ENCODE measurements around the gene SLC35A3. TPM values are rescaled to one million over a fixed set of nuclear protein-coding genes. Genes with fewer than 3 reads are reported as not detected.
"Not testable (repeated sequence)": the region's sequence is repeated elsewhere in the genome, so short reads cannot be mapped to it uniquely, and the experiment has no call there.

The SLC35A3 gene
- total RNA-seq = 17.5 and 22.6 TPM in 2 replicates
- 6.8 TPM for polyA plus RNA-seq (2012)

DNA sequence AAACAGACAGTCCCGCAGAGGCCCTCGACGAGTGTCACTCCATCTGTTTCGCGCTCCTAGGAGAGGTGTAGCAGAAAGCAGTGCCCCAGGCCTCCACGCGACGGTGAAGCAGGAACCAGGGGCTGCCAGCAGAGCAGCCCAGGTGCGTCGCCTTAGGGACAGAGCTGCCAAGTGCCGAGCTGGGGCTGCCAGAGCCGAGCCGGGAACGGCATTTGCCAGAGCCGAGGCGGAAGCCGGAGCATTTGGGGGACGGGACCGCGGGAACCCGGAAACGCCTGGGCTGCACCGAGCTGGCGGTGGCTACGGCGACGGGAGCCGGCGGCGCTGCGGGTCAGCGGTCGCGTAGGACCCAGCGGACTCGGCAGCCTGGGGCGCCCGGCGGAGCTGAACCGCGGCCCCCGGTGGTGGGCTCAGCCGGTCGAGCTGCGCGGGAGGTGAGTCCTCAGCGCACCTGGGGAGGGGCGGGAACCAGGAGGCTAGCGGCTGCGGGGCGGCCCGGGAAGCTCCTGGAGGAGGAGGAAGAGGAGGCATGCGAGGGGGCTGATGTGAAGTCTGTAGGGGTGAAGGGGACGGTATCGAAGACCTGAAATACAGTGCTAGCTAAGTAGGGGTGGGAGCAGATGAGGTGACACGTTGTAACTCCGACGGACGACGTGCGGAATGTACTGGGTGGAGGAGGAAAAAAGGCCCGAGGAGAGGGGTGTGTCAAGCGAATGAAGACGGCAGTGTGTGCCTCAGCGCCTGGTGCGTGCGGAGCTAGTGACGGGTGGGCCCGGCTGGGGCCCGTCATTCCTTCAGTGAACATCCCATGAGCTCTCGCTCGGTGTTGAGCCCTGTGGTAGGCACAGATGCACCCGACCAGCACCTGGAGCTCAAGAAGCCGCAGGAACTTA is at the start of gene SLC35A3:
SLC35A3 (plus strand) TSS at position 268 of the 893 bp plus-strand sequence. CDS start 23,559 bp downstream, outside the sequence.
- DNase-seq (ENCODE audit: low read depth) = peak; percentile 77

DNA sequence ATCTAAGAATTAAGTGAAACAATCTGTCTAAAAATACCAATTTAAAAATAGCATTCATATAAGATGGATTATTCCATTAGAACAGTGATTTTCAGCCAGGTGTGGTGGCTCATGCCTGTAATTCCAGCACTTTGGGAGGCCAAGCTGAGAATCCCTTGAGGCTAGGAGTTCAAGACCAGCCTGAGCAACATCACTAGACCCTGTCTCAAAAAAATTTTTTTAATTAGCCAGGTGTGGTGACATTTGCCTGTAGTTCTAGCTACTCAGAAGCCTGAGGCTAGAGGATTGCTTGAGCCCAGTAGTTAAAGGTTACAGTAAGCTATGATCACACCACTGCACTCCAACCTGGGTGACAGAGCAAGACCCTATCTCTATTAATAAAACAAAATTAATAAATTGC is 35.0 kb upstream of the SLC35A3 start:
- no peak for DNase-seq (ENCODE audit: low read depth)

- no peak for DNase-seq (ENCODE audit: low read depth)
Observed at GRCh38 chr1:99935534-99935933, 34.3 kb upstream of the SLC35A3 start.

- no peak for DNase-seq (ENCODE audit: low read depth)
Observed at GRCh38 chr1:99936071-99936470, 33.7 kb upstream of the SLC35A3 start.

DNA sequence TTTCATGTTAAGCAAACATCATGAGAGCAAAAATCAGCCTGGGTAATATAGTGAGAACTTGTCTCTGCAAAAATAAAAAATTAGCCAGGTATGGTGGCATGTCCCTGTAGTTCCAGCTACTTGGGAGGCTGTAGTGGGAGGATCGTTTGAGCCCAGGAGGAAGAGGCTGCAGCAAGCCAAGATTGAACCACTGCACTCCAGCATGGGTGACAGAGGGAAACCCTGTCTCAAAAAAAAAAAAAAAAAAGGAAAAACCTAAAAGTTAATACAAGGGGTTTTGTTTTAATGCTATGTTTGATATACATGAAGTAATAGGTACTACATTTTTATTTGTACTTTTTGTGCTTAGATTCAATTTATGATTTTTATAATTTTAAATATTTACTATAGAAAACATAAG is 27.1 kb upstream of the SLC35A3 start:
- no peak for DNase-seq (ENCODE audit: low read depth)

DNA sequence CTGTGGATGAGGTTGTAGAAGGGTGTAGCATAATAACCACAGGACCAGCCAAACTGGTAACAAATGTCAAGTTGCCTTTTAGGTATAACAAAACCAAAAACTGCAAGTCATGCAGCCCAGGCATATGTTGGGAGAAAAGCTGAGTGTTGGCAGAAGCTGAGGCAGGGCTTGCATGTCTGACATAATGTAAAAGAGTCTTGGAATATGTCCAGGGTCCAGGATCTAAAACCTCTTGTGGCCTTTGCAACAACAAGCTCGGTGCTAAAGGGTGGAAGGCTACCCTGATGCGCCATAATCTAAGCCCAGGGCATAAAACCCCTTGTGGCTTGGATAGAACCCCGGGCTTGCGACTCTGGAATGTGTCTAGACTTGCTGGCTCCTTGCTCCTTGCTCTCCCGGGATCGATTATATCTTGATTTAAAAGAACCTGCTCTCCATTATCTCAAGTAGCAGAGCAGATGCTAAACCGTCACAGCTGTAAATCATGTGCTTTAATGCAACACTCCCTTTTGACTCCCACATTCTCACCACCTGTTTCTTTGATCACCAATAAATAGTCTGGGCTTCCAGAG is 26.5 kb upstream of the SLC35A3 start:
- DNase-seq (ENCODE audit: low read depth) = peak; percentile 51

GRCh38 chr1:99944192-99944591 is 25.6 kb upstream of the SLC35A3 start:
- DNase-seq (ENCODE audit: low read depth) = no peak

DNA sequence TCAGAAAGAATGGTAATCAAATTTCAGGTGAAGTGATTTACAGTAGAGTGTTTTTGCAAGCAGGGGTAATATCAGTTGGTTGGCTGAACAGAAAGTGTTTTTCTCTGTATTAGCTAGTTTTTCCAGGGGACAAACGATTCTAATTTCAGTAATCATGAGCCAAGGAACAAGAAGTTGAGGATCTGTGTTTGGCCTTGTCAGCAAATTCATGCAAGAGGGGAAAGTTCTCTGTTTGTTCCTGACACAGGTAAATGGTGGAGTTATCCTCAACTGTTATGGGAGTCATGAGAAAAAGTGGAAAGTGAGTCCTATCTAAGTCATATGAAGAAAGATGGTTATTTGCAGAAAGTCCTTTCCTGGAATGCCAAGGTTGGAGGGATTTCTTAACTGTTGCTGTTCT is 24.6 kb upstream of the SLC35A3 start:
- DNase-seq (ENCODE audit: low read depth) = no peak

GRCh38 chr1:99950486-99950885 is 19.3 kb upstream of the SLC35A3 start:
- DNase-seq (ENCODE audit: low read depth) = no peak

- no peak for DNase-seq (ENCODE audit: low read depth)
Observed at GRCh38 chr1:99952522-99952921, 17.3 kb upstream of the SLC35A3 start.

- DNase-seq (ENCODE audit: low read depth) = no peak
Observed at GRCh38 chr1:99955375-99955774, 14.4 kb upstream of the SLC35A3 start.

DNA sequence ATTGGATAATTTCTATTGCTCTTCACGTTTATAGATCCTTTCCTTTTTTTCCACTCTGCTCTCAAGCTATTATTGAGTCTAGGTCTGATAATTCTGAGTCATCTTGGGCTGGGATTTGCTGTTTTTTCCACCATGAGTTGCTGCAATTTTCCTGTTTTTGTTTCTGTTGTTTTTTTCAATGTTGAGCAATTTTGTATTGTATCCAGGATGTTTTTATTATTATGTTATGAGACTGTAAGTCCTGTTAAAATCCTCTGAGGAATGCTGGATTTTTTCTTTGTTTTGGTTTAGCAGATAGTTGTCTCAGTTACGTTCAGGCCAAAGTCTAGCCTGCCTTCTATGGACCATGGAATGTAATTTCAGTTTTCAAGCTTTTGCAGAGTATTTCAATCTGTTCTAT is 13.0 kb upstream of the SLC35A3 start:
- peak; percentile 48 for DNase-seq (ENCODE audit: low read depth)

DNA sequence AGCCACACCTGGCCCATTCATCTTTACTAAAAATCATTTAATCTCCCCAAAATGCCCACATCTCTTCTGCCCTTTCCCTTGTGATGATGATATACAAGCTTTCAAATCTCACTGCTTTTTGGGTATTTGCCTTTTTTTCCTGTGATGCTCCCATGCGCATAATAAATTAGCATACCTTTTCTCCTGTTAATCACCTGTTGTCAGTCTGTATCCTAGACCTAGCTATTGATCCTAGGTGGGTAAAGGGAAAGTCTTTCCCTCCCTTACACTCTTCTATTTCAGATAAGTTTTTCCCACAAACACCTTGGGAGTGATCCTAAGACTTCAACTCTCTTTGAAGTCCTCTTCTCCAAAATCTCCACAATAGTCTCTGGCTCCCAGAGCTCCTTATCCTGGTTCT is 12.0 kb upstream of the SLC35A3 start:
- no peak for DNase-seq (ENCODE audit: low read depth)

GRCh38 chr1:99959189-99959705 is 10.5 kb upstream of the SLC35A3 start:
- not testable (repeated sequence) for DNase-seq (ENCODE audit: low read depth)

DNA sequence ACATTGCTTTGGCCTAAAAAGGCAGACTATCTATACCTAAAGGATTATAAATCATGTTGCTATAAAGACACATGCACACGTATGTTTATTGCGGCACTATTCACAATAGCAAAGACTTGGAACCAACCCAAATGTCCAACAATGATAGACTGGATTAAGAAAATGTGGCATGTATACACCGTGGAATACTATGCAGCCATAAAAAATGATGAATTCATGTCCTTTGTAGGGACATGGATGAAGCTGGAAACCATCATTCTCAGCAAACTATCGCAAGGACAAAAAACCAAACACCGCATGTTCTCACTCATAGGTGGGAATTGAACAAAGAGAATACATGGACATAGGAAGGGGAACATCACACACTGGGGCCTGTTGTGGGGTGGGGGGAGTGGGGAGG is 9.5 kb upstream of the SLC35A3 start:
- DNase-seq (ENCODE audit: low read depth) = not testable (repeated sequence)

DNA sequence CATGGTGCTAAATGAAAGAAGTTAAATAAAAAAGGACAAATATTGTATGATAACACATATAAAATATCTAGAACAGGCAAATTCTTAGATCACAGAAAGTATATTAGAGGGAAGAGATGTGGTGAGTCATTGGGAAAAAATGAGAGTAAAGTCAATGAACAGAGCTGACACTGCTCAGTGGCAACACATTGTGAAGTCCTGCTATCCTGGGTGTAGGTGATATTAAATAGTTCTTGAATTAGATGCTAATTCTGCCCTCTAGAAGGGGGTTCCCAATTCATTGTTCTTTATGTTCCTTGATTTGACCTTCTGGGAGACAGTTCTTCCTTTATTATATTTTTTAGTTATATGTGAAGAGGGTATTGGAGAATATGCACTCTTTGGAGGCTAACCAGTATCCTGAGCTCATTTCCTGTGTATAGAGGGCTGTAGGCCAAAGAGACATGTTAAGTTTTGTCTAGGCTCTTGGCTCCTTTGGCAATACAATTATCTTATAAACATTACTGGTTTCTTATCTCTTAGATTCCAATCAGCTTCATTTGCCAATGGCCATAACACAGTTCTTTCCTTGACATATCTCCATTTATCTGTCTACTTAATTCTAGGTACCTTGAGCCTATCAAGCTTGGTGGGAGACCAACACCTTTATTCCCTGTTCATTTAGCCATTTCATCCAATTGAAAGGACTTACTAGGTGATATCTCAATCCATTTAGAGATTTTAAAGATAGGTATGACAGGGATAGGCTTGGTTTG is 6.6 kb upstream of the SLC35A3 start:
- DNase-seq (ENCODE audit: low read depth) = no peak

DNA sequence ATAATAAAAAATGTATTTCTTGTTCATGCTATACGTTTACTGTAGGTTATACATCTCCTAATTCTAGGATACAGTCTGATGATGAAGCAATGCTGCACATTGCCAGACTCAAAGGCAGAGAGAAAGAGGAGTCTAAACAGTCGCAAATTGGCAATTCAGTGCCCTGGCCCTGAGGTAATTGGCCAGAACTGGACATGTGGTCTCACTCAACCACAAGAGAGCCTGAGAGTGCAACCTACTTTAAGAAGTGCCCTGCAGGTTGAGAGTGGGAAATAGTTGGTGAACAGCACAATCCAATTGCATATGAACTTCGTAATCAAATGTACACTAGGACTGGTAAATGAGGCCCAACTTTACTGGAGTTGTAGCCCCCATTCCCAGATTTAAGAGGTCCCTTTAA is 5.0 kb upstream of the SLC35A3 start:
- no peak for DNase-seq (ENCODE audit: low read depth)

GRCh38 chr1:99965646-99966375 is 4.0 kb upstream of the SLC35A3 start:
- DNase-seq (ENCODE audit: low read depth) = no peak

- DNase-seq (ENCODE audit: low read depth) = no peak
Observed at GRCh38 chr1:99968214-99968613, 1.6 kb upstream of the SLC35A3 start.

DNA sequence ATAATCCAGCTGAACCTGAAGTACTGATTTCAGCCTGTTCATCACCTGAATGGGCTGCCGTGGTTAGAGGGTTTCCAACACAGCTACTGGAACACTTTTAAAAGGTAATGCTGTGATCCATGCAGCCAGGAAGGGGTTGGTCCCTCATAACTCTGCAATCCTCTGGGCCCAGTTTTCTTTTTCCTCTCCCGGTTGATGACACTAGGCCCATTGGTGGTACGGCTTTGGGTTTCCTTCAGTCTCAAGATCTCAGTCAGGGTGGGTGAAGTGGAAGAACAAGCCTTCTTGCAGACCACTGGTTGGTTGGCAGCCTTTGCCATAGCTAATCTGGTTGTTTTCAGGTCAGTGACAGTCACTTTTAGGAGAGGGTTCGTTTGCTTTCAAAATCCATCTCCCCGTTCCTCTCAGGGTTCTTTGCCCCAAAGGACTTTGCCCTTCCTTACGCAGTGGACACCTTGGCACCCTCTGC is 502 bp upstream of the SLC35A3 start:
- DNase-seq (ENCODE audit: low read depth) = no peak

- no peak for DNase-seq (ENCODE audit: low read depth)
Observed at GRCh38 chr1:99970713-99971255, 988 bp downstream of the SLC35A3 start.
